ENCODE measurements around the gene CAPN13. TPM values are rescaled to one million over a fixed set of nuclear protein-coding genes. Genes with fewer than 3 reads are reported as not detected.

CAPN13 gene
- polyA plus RNA-seq, 1 donor (not counting 4 experiments of a cell fraction or from before 2014, with no cell fraction given) = not detected

DNA sequence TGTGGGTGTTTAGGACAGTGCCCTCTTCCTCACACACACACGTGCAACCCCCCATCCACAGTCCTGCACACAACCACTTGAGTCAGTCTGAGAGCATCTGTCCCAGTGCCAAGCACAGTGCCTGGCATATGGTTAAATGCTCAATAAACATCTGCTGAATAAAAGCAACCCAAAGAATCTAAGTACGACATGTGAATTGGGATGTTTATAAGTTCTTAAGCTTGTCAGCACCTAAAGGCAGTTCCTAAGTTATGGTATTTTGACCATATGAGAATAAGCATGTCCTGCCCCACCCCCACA is 37.8 kb downstream of the CAPN13 start:
- peaks cover 16% of the 10 kb centered on the region for H3K27me3 ChIP-seq (ENCODE audit: control insufficient read depth, extremely low read depth, insufficient read depth, low read length)
- TF ChIP-seq EZH2 (IDR thresholded peaks at IDR 0.05; ENCODE audit: low read length) = no peak
- TF ChIP-seq, protein P1, sequence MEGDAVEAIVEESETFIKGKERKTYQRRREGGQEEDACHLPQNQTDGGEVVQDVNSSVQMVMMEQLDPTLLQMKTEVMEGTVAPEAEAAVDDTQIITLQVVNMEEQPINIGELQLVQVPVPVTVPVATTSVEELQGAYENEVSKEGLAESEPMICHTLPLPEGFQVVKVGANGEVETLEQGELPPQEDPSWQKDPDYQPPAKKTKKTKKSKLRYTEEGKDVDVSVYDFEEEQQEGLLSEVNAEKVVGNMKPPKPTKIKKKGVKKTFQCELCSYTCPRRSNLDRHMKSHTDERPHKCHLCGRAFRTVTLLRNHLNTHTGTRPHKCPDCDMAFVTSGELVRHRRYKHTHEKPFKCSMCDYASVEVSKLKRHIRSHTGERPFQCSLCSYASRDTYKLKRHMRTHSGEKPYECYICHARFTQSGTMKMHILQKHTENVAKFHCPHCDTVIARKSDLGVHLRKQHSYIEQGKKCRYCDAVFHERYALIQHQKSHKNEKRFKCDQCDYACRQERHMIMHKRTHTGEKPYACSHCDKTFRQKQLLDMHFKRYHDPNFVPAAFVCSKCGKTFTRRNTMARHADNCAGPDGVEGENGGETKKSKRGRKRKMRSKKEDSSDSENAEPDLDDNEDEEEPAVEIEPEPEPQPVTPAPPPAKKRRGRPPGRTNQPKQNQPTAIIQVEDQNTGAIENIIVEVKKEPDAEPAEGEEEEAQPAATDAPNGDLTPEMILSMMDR (optimal IDR thresholded peaks at IDR 0.05 in 1 of 3, IDR thresholded peaks at IDR 0.05 in 1 of 3, conservative IDR thresholded peaks at IDR 0.05 in 1 of 3; ENCODE audit: extremely low read depth in 1 of 3, insufficient read depth in 2 of 3, low read length in 3 of 3) = no peak
- no peak overlapping the region for H3K9ac ChIP-seq (ENCODE audit: control insufficient read depth, extremely low read depth, insufficient read depth, low read length)
- H4K20me1 ChIP-seq (ENCODE audit: control insufficient read depth, extremely low read depth, insufficient read depth, low read length) = no peaks in the 10 kb centered on the region
- H3K9me1 ChIP-seq (ENCODE audit: control insufficient read depth, extremely low read depth, insufficient read depth, low read length) = no peaks in the 10 kb centered on the region
- H3K27ac ChIP-seq (ENCODE audit: control insufficient read depth, insufficient read depth, low read length) = no peak overlapping the region
- FAIRE-seq = no peak
- H3K36me3 ChIP-seq (ENCODE audit: control insufficient read depth in 2 of 2, extremely low read depth in 1 of 2, insufficient read depth in 2 of 2, low read length in 2 of 2) = no peaks in the 10 kb centered on the region
- no peaks in the 10 kb centered on the region for H3K4me1 ChIP-seq (ENCODE audit: control insufficient read depth, extremely low read depth, insufficient read depth, low read length)
- DNase-seq (ENCODE audit: low read depth, low spot score) = no peak
- no peak overlapping the region for H3K4me3 ChIP-seq (ENCODE audit: control insufficient read depth in 2 of 3, extremely low read depth in 1 of 3, insufficient read depth in 2 of 3, low read depth in 1 of 3, low read length in 3 of 3)
- H3K4me2 ChIP-seq (ENCODE audit: control insufficient read depth, extremely low read depth, insufficient read depth, low read depth, low read length) = no peak overlapping the region
- no peak overlapping the region for H2AFZ ChIP-seq (ENCODE audit: control insufficient read depth, low read length)
- dilution Hi-C loops (cut with MboI; ENCODE audit: extremely low pct_ligation_motif_present, low sequenced_read_pairs) = no loop called here
- no peaks in the 10 kb centered on the region for H3K79me2 ChIP-seq (ENCODE audit: control insufficient read depth, insufficient read depth, low read length)
- H3K9me3 ChIP-seq (ENCODE audit: control insufficient read depth, low read depth, low read length) = no peaks in the 10 kb centered on the region

DNA sequence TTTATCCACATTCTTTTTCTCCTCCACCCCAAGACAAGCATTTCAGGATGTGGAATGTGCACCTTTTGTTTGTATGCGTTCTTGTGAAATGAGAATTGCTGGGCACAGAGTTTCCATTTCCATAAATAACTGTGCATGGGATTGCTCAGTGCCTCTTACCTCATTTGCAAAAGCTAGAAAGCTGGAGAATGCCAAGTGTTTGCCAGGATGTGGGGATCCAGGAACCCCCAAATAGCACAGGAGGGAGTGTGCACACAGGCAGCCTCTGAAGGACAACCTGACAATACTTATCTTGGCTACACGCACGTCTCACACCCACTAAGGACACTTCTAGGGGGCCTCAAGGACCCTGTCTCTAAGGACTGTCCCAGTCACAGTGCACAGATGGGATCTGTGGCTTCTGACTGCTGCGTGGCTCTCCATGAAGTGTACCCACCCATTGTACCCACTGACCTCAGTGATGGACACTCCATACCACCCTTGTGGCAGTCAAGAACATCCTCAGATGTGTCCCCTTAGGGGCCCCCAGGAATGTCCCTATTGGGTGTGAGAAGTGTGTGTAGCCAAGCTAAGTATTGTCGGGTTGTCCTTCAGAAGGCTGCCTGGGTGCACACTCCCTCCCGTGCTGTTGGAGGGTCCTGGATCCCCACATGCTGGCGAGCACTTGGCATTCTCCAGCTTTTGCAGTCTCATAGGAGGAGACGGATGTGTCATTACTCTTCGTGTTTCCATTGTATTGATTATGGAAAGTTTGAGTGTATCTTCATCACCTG is 38.4 kb downstream of the CAPN13 start:
- no peaks in the 10 kb centered on the region for H3K79me2 ChIP-seq (ENCODE audit: control insufficient read depth, insufficient read depth, low read length)
- H3K9me3 ChIP-seq (ENCODE audit: control insufficient read depth, low read depth, low read length) = no peaks in the 10 kb centered on the region
- TF ChIP-seq EZH2 (IDR thresholded peaks at IDR 0.05; ENCODE audit: low read length) = no peak
- TF ChIP-seq, protein P1 (optimal IDR thresholded peaks at IDR 0.05 in 1 of 3, IDR thresholded peaks at IDR 0.05 in 1 of 3, conservative IDR thresholded peaks at IDR 0.05 in 1 of 3; ENCODE audit: extremely low read depth in 1 of 3, insufficient read depth in 2 of 3, low read length in 3 of 3) = no peak
- H3K4me3 ChIP-seq (ENCODE audit: control insufficient read depth in 2 of 3, extremely low read depth in 1 of 3, insufficient read depth in 2 of 3, low read depth in 1 of 3, low read length in 3 of 3) = no peak overlapping the region
- no peak for DNase-seq (ENCODE audit: low read depth, low spot score)
- H3K4me1 ChIP-seq (ENCODE audit: control insufficient read depth, extremely low read depth, insufficient read depth, low read length) = no peaks in the 10 kb centered on the region
- no peak for FAIRE-seq
- H3K9me1 ChIP-seq (ENCODE audit: control insufficient read depth, extremely low read depth, insufficient read depth, low read length) = no peaks in the 10 kb centered on the region
- no peaks in the 10 kb centered on the region for H3K36me3 ChIP-seq (ENCODE audit: control insufficient read depth in 2 of 2, extremely low read depth in 1 of 2, insufficient read depth in 2 of 2, low read length in 2 of 2)
- no peak overlapping the region for H3K4me2 ChIP-seq (ENCODE audit: control insufficient read depth, extremely low read depth, insufficient read depth, low read depth, low read length)
- H3K27me3 ChIP-seq (ENCODE audit: control insufficient read depth, extremely low read depth, insufficient read depth, low read length) = peaks cover 16% of the 10 kb centered on the region
- H4K20me1 ChIP-seq (ENCODE audit: control insufficient read depth, extremely low read depth, insufficient read depth, low read length) = no peaks in the 10 kb centered on the region
- H3K9ac ChIP-seq (ENCODE audit: control insufficient read depth, extremely low read depth, insufficient read depth, low read length) = no peak overlapping the region
- dilution Hi-C loops (cut with MboI; ENCODE audit: extremely low pct_ligation_motif_present, low sequenced_read_pairs) = no loop called here
- no peak overlapping the region for H3K27ac ChIP-seq (ENCODE audit: control insufficient read depth, insufficient read depth, low read length)
- H2AFZ ChIP-seq (ENCODE audit: control insufficient read depth, low read length) = no peak overlapping the region

All from keratinocyte (primary cell).